Measurements from ENCODE around the gene CHID1.

DNA sequence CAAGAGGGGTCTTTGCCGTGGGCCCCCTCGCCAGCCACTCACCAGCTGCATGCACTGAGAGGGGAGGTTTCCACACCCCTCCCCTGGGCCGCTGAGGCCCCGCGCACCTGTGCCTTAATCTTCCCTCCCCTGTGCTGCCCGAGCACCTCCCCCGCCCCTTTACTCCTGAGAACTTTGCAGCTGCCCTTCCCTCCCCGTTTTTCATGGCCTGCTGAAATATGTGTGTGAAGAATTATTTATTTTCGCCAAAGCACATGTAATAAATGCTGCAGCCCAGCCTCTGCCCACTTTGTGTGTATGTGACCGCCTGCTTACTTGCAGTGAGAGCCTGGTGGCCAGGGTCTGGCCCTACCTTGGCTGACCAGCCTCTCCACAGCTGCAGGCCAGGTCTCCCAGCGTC lies 85.7 kb downstream of the CHID1 start:
- TF ChIP-seq CTCF (IDR thresholded peaks at IDR 0.05; ENCODE audit: low read depth, low read length, poor library complexity, severe bottlenecking): no peak
- no peak for TF ChIP-seq EZH2phosphoT487 (IDR thresholded peaks at IDR 0.05; ENCODE audit: borderline replicate concordance, low read length)
